ENCODE data around the gene PLXNA4.

Gene PLXNA4

DNA sequence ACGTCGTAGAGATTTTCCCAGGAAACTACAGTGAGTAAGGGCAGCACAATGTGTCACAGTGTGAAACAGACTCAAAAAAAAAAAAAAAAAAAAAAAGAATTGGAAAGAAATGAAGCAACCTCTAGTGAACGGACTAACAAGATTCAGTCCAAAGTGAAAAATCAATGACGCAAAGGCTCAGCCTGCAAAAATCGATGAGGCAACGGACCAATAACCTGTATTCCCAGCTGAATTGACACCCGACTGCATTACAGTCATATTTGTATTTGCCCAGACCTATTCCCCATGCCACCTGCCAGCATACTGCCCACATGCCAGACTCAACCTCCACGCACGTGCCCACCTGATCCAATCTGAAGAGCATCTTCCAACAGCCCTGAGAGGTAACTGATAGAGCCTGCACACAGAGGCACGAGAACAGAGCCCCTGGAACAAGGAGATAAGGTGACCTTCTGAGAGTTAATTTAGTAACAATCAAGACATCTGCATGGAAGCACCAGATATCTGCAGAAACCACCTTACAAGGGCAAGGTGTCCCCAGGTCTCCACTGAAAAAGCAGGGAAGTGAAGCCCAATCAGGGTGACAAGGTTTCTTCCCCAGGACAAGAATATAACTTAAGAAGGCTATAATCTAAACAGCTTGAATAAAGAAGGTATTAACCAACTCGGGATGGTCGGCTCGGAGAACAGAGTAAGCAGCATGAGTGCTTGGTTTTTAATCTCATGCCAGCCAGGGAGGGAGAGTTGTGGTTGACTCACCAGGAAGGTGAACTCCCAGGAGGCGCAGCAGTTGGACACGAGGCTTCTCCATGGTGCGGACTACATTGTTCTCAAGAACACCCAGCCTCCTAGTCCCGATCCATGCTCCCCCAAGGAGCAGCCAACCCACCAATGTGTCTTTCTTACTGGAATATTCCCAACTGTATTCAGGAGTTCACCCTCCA lies 48.5 kb downstream of the PLXNA4 start:
- no peak for DNase-seq

DNA sequence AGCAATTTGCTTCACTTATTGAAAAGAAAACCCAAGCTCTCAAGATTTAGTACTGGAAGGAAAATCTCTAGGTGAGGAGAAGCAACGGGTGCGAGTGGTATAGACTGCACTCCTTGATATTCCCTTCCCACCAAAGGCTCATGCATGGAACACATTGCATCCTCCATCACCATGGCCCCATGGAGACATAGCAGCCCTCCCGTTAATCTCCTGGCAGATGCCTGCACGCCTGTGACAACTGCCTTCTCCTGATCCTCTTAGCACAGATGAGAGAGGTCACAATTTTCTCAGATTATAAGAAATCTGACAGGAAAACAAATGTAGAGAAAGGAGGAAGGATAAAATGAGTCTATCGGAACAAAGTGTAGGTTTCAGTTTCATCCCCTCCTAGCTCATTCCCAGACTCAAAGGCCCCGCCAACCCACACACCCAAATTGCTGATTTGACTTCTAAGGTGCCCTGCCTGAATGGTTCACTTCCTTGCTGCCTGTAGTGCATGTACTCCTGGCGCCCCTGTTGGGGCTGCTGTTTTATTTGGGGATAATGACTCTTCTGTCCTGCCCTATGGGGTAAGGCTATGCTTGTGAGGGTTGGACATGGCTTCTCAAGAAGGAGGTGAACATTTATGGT lies 50.0 kb downstream of the PLXNA4 start:
- DNase-seq = no peak

DNA sequence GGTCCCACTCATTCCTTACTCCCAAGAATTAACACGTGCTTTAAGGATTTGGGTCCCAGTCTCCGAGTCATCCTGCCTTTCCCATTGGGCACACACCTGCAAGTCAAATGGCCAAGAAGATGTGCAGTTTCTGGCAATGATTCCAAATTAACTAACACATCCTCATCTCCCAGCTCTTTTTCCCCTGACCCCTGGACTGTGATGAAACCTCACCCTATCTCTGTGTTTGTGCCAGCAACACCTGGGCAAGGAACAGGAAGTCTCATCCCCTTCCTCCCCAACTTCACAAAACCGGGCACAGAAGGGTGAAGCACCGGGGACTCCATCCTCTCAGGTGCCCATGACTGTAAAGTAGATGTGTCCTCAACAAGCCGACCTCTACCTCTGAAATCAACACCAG lies 54.8 kb downstream of the PLXNA4 start:
- DNase-seq = no peak

DNA sequence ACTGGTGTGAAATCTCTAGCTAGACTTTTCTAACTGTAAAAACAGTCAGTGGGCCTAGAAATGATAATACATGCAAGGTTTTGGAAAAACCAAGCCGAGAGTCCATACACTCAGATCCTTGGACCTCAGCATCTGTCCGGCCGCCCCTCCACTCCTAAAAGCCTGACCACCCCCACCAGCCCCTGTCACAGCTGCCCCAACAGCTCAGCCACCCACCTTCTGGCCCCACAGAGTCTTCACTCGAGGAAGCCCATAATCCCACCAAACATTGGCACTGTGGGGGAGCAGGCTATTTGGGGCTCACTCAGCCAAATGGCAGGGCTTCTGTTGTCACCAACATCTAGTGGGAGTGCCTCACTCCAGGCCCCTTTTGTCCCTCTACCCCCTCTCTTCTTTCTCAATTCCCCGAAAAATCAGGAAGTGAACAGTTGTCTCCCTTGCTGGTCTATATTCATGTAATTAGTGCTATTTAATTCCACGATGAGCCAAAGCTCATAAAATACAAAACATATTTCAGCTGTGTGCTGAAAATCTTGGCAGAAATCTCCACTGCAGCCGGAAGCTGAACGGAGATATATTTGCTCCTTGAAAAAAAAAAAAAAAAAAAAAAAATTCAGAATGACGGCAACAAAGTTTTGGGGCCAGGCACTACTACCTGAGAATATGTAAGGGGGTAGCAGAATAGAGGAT lies 55.5 kb downstream of the PLXNA4 start:
- DNase-seq = no peak

DNA sequence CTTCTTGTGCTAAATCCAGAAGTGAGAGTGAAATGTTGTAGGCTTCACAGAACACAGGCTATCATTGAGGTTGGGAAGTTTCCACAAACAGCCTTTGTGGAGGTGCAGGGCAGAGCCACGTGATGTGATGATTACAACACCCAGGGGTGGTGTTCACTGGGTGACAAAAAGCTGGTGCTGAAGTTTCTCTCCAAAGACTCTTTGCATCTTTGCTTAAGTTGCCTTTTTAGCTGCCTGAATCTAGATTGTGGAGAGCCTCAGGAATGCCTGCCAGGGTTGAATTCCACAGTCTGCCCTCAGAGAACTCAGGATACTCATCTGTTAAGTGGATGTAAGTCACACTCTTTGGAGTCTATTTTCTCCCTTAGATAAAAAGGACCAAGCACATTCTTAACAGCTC lies 56.3 kb downstream of the PLXNA4 start:
- no peak for DNase-seq

DNA sequence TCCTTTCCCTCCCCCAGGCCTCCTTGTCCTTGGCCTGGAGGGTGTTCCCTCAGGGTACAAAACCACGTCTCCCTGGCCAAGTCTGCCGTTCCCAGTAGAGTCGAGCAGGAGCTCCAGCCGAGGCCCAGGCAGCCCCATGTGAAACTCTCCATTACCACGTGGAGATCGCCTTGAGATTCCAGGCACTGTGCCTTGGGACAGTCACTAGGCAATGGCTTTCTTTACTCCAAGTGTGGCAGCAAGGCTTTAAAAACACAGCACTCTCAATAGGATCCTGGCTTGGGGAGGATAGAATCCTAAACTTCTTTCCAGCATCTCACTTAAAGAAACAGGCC lies 57.5 kb downstream of the PLXNA4 start:
- DNase-seq = no peak

DNA sequence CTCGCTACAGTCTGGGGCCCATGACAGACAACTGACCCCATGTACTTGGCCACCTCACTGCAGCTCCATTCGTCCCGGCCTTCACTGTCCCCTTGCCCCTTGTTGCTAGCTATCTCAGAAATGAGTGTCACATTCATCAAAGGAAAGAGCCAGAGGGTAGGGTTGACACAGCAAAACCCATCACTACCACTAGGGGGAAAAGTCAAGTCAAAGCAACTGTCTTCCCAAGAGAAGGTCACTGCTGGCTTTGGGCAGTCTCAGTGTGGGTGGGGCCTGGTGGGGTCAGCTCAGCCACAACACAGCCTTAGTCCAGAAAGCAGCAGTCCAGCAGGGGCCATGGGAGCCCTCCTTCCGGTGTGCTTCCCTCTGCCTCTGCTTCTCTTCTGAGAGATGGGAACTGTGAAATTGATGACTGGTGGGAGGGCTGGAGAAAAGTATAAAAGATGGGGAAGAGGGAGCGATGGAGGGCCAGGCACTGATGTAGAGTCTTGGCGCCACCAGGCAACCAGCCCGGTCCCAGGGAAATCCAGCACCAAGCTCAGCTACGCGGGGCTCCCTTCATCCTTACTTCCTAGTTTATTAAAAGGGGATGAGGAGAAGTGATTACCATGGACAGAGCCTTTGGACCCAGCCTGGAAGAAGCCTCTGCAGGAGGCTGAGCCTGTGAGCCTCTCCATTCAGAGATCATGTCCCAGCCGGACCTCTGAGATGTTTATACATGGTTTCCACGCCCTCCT lies 58.0 kb downstream of the PLXNA4 start:
- no peak for DNase-seq

DNA sequence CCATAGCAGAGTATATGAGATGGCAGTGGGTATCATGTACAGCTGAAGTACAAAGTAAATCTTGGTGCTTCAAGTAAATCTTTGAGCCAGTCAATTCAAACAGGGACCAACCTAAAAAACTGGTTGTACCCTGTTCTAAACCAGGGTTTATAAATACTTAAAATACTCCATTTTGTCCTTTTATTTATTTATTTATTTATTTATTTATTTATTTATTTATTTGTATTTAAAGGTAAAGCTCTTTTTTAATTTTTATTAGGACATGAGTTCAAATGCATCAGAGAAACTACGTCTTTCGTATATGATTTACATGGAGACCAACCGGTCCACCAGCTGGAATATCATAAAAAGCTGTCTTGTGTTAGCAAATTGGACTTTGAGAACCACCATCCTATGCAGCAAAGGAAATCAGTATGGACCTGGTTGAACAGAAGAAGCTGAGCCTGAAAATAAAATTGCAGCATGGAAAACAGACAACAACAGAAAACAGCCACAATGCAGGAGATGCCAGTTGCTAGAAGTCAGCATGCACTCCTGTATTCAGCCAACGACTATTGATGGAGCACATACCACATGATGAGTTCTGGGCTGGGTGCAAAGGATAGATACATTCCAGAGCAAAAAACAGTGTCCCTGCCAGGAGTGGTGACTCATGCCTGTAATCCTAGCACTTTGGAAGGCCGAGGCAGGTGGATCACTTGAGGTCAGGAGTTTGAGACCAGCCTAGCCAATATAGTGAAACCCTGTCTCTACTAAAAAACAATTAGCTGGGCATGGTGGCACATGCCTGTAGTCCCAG lies 60.0 kb downstream of the PLXNA4 start:
- no peak for DNase-seq

DNA sequence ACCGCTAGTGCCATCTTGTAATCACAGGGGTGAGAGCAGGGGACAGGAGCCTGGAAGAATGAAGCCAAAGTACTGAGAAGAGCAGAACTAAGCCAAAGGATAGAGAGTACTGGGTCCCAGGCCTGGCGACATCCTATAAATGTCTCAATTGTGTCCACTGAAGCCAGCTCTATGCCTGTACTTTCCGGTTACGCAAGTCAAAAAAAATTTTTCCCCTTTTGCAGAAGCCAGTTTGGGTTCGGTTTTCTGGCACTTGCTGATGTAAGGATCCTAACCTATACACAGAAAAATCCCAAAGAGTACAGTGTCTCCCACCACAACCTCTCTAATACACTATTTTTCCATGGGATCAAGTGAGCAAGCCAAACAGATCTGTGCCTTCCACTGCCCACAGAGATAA lies 61.1 kb downstream of the PLXNA4 start:
- DNase-seq = no peak

DNA sequence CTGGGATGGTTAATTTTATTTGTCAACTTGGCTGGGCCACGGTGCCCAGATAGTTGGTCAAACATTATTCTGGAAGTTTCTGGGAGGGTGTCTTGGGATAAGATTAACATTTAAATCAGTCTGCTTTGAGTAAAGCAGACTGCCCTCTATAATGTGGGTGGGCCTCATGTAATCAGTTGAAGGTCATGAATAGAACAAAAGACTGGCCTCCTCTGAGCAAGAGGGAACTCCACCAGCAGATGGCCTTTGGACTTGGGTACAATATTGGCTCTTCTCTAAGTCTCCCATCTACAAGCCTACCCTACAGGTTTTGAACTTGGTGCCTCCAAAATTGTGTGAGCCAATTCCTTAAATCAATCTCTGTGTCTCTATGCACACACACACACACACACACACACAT lies 61.8 kb downstream of the PLXNA4 start:
- no peak for DNase-seq

DNA sequence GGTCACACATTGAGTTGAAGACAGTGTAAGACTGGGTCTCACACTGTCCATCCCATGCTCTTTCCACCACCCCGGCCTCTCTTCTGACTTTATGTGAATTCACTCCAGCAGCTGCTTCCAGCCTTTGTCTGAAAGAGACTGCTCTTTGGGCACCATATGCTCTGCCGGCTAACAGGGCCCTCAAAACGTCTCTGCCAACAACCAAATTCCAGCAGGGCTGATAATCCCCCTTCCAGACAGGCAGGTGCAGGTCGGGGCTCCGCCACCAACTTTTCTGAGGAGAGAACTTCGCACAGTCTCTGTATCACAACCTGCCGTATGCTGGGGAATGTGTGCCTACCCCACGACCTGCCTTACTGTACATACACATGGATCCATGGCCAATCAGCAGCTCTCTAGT lies 64.3 kb downstream of the PLXNA4 start:
- no peak for DNase-seq

DNA sequence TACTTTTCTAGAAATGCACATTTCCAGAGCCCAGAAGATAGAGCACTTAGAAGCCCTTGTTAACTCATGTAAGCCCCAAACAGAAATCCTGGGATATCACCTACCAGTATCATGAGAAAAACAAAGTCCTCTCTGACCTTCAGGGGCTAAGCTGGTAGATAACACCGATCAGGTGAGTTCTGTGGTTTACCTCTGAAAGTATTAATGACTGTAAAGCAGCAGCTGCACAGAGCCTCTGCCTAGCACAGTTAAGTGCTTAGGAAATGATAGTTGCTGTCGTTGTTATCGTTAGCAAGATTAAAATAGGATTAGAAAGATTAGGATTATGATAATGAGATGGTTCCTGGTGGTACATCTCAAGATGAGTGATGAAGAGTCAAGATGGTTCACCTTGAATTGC lies 64.9 kb downstream of the PLXNA4 start:
- DNase-seq = no peak

DNA sequence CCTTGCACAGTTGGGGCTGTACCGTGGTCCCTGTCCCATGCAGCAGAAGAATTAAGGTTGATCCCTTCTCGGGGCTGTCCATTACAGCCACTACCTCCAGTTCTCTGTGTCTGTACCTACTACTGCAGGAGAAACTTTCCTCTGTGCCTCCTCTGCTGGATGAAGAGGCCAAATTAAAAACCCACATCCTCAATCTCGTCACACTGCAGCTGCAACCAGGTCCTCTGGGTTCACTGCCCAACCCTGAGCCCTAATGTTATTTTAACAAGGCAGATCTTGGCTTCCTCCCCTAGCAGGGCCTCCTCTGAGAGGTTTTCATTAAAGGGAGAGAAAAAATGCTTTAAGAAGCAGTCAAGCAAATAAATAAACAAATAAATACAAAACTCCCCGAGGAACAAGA lies 66.6 kb downstream of the PLXNA4 start:
- DNase-seq = no peak

DNA sequence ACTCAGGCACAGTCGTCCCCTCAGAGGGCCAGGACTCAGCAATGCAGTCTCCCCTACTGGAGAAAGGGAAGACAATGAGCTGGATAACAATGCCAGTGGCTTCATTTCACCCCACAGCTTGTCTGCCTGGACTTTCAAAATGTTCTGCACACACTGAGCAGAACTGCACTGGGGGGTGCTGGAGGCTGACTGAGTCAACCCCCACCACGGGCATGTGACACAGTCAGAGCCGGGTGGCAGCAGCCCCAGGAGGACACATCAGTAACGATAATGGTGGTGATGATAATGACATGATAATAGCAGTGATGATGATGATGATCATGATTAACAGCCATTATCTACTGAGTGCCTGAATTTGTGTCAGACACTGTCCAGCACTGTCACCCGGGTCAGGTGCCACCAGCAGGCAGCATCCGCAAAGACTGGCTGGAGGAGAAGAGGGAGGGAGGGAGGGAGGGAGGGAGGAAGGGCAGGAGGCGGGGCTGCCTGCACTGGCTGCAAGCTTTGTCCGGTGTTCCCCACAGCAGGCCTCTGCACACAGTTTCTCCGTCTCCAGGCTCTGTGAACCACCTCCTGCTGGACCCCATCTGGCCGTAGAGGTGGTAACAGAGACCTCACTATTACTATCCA lies 67.4 kb downstream of the PLXNA4 start:
- DNase-seq = no peak

DNA sequence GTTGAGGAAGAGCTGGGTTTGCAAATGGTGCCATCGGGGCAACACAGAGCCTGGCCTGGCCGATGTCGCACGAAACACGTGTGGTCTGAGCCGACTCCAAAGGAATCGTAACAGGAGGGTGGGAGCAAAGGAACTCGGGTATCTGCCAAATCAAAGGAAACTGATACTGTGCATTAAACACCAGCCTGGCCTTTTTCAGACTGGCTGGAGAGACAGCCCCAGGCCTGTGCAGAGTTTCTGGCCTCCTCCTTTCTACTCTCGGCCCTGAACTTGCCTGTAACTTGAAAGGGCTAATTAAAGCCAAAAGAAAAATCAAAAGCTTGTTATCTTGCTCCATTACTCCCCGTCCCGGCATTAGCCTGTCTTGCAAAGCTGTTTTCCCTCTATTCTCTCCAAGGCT lies 71.4 kb downstream of the PLXNA4 start:
- no peak for DNase-seq

DNA sequence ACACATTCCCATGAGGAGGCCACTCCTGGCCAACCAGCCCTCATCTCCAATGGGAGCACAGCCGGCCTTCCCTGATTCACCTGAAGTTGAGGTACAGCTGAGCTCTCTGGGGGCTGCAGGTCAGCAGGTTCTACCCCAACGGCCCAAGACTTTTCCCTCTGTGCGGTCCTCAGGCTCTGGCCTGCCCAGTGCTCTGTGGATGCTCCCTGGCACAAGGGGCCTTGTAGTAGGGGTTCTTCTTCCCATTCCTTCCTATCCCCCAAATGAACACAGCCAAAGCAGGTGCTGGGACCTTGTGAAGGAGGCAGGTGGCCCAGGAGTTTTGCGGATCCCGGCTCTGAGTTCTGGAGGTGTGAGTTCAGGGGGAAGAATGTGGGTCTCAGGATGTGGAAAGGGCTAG lies 72.2 kb downstream of the PLXNA4 start:
- DNase-seq = no peak

DNA sequence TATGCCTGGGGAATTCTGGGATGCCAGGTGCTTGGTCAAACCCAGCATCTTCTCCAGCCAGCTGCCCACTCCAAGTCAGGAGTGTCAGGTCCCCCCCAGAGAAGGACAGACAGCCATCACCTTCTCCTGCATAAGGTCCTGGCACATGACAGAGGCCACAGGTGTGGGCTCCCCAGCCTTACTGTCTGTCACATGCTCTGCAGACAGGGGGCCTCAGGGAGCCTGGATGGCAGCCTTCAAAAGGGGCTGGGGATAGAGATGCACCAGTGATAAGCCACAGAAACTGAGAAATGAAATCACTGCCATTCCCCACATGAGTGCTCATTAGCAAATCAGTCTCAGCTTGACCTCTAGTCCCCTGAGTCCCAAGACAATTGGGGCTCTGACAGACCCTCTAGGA lies 72.9 kb downstream of the PLXNA4 start:
- no peak for DNase-seq

DNA sequence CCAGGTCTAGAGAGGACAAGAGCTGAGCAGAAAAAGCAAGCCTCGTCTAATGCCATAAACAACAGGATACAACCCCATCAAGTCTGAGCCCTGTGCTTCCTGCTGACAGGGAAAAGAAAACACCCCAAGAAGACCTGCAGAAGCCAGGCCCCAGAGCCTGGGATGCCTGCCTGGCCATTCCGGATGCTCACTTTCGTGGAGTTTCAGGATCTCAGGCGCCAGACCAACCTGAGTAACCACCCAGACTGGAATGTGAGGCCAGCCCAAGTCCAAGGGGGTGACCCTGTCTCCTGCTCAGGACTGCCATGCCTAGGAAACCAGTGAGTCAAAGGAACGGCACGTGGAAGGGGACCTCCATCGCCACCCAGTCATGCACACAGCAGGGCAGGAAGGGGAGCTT lies 74.3 kb downstream of the PLXNA4 start:
- no peak for DNase-seq

DNA sequence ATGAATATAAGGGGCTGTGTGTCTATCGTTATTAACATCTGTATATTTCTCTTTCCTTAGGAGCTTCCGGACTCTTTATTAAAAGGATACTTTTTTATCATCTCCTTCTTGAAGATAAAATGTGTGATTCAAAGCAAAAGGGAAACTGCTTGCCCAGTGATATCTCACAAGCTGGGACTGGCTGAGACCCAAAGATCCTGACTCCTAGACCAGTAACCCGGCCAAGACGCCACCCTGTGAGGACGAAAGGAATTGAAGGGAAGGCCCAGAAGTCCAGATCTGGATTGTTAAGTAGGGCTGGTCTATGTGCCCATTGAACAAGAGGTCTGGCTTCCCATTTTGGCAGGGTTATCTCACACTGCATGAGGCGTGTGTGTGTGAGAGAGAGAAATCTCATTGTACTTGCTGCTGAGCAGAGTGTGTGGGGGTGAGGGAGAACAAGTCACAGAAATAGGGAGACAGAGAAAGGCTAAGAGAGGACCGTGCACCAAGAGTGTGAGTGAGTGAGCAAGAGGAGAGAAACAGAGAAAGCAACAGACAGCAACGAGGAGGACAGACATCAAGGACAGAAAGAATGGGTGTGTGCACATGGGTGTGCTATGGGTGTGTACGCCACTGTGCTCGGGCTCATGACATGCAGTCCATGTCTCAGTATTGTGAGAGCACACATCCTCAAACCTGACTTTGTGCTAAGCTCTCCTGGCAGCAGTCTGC lies 75.4 kb downstream of the PLXNA4 start:
- no peak for DNase-seq

DNA sequence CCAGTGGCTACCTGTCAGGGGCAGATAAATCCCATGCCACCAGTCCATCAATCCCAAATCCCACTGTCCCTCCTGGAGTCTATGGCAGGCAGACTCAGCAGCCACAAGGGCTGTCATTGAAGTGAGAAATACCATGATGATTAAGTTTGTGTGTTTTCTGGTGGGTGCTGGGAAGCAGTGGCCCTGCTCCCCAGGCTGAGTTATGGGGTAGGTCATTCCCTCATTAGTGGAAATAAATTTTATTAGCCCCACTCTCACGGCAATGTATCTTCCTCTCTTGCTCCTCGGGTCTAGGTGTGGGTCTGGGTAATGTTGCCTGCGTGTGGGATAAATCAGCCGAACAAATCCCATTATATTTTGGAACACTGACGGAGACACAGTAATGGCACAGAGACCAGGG lies 76.8 kb downstream of the PLXNA4 start:
- no peak for DNase-seq

DNA sequence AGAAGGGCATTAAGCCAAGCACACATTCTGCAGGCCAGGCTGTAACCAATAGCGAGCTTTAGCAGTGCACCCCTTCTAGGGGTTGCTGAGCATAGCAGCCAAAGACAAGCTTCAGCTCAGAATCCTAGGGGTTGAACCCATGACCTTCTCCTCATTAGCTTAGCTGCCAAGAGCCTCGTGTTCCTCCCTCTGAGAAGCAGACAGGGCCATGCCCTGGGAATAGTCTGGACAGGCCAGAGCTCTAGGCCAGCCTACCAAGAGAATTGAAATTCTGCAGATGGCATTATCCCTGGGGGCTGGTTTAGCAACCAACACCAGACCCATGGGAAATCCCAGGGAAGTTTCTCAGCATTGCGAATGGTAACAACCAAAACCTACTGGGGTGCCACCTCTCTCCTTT lies 77.2 kb downstream of the PLXNA4 start:
- DNase-seq = no peak
